ENCODE data around the gene C2CD2.
"Not testable (repeated sequence)": the region's sequence is repeated elsewhere in the genome, so short reads cannot be mapped to it uniquely, and the experiment has no call there.

C2CD2 gene

DNA sequence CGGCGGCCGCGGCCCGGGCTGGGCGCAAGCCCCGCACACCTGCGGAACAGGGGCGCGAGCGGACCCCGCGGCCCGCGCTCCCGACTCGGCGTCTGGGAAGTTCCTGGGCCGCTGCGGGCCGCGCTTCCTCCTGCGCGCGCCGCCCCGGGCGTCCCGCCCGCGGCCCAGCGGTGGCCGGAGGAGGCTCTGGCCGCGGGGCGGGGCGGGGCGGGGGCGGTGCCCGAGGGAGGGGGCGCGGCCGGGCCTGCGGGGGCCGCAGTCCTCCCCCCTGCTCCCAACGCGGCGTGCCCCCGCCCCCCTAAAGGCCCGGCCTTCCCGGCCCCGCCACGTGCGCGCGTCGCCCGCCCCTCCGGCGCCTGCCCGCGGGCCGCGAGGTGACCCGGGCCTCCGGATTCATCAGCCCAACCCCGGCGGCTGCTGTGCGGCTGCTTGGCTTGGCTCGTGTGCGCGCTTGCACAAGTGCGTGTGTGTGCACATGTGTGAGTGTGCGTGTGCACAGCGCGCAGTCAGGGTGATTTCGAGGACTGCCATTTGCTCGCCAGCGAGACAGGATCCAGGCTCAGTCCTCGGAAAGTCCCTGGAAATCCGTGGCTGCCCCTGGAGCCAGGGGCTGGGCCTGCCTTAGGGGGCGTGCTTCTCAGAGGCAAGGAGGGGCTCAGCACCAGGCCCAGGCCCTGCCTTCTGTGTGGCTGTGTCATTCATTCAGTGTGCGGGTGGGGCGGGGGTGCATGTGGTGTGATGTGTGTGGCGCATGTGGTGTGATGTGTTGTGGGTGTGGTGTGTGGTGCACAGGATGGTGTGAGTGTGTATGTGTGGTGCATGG, at the start of gene C2CD2:
C2CD2 (minus strand) TSS at position 188 of the 823 bp plus-strand sequence. CDS start 370 bp downstream, outside the sequence.
- in situ Hi-C loops (cut with HindIII; ENCODE audit: low sequenced_read_pairs): no loop called here

DNA sequence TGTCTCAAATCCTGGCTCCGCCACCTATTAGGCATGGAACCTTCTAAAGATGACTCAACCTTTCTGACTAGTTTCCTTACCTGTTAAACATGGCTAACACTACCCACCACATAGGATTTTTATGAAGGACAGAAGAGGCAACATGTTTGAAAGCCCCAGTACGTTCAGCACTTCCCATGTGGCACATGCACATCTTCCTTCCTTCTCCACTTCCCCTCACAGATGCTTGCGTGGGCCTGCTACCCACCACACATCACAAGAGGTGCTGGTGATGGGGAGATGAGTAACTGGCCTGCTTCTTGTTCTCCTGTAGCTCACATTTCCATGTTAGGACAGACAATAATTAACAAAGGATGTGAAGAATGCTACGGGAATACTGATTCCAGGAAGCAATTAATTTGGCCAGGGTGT, 49.2 kb upstream of the C2CD2 start:
- in situ Hi-C loops (cut with HindIII; ENCODE audit: low sequenced_read_pairs): no loop called here

DNA sequence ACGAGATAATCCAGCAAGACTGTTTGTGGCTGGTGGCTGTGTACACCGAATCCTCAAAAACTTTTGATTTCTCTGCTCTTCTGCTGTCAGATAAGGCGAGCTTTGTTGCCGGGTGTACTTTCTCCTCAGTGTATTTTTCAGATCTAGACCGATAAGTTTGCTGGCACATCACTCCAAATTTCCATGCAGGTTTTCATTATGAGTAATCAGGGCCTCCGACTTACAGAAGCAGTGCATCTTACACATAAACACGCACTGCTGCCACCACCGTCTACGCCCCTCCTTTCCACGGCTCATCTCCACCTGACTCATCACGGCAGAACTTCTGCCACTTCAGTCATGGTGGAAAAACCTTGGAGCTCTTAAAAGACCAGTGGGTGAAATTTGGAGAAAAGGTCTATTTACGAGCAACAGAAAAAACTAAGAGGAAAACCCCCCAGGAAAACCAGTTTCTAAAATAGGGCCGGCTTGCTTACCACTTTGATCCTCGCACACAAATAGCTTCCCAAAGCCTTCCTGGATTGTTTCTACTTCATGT, 48.7 kb upstream of the C2CD2 start:
- in situ Hi-C loops (cut with HindIII; ENCODE audit: low sequenced_read_pairs): no loop called here

DNA sequence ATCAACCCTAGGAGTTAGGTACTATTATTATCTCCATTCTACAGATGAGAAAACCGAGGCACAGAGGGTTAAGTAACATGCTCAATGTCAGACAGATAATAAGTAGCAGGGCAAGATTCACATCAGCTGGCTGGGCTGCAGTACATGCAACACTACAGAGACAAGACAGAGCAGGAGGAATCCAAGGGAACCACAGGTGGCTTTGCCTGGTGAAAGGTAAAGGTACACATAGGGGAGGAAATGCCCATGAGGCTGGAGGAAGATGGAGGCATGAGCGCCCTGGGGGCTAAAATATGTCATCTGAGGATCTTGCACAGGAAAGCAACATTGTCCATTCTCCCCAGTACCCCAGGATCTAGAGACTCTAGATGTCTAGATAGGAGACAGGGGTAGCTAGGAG, 48.0 kb upstream of the C2CD2 start:
- in situ Hi-C loops (cut with HindIII; ENCODE audit: low sequenced_read_pairs): no loop called here

DNA sequence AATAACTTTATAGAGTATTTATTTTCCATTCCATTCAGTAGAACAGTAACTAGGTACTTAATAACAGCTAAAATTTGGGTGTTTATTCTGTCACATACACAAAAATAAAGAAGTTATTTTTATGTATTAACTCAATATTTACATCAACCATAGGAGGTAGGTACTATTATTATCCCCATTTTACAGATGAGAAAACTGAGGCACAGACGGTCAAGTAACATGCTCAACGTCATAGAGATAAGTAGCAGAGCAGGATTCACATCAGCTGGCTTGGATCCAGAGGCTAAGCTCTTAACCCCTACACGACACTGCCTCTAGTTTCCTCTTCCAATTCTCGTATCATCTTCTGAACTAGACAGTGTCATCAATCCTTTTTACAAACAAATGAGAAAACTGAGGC, 47.1 kb upstream of the C2CD2 start:
- in situ Hi-C loops (cut with HindIII; ENCODE audit: low sequenced_read_pairs): no loop called here

DNA sequence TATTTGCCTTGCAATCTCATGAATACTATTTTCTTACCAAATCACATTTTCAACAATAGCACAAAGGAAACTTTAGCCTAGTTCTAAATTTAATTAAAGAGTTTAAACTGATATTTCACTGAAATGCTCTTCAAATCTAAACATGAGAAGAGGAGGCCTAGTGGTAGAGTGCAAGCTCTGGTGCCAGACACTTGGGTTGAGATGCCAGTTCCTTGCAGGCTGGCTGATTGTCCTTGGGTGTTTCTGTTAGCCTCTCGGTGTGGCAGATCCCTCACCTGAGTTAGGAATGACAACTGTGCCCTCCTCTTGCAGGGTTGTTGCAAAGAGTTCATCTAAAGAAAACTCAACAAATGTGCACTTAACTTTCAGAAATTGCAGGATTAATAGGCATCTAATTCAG, 43.8 kb upstream of the C2CD2 start:
- in situ Hi-C loops (cut with HindIII; ENCODE audit: low sequenced_read_pairs): no loop called here

DNA sequence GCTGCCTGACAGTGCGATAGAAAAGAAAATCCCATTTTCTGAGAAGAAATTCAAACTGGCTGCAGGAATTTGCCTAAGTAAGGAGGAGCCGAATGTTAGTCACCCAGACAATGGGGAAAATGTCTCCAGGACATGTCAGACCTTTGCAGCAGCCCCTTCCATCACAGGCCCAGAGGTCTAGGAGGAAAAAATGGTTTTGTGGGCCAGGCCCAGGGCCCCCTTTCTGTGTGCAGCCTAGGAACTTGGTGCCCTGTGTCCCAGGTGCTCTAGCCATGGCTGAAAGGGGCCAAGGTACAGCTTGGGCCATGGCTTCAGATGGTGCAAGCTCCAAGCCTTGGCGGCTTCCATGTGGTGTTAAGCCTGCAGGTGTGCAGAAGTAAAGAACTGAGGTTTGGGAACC, 41.8 kb upstream of the C2CD2 start:
- in situ Hi-C loops (cut with HindIII; ENCODE audit: low sequenced_read_pairs): no loop called here

DNA sequence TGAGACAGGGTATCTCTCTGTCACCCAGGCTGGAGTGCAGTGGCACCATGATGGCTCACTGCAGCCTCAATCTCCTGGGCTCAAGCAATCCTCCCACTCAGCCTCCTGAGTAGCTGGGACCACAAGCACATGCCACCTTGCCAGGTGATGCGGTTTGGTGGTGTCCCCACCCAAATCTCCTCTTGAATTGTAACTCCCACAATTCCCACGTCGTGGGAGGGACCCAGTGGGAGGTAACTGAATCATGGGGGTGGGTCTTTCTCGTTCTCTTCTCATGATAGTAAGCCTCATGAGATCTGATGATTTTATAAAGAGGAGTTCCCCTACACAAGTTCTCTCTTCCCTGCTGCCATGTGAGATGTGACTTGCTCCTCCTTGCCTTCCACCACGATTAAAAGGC, 40.8 kb upstream of the C2CD2 start:
- in situ Hi-C loops (cut with HindIII; ENCODE audit: low sequenced_read_pairs): not testable (repeated sequence)

DNA sequence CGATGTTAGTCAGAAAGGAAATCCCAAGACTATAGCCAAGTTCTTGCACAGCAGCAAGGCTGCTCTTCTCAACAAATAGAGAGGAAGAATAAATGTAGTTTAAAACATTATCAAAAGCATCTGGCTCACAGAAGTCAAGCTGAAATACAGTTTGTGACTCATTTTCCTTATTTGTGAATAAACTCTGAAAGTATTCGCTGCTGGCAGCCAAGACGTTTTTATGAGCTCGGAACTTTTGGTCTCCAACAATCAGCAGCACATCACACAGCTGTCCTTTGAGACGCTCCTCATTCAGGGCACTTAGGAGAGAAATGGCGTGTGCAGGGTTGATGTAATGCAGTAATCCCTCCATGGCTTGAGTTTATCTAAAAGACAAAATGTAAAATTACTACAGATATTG, 39.9 kb upstream of the C2CD2 start:
- in situ Hi-C loops (cut with HindIII; ENCODE audit: low sequenced_read_pairs): no loop called here

DNA sequence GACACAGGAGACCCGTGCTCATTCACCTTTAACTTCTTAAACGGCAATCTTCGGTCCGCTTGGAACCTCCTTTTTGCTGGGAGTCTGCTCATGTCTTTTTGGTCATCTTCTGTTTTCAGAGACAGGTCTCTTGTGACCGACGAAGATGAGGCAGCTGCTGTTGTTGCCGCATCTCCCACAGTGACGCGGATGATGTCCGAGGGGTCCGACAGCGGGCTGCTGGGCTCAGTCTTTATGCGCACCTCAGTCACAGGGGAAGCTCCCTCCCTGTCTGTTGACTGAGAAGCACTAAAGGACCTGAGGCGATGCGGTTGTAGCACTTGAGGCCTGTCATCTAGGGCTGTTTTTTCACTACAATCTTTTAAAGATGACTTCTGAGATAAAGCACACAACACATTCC, 38.8 kb upstream of the C2CD2 start:
- in situ Hi-C loops (cut with HindIII; ENCODE audit: low sequenced_read_pairs): no loop called here

DNA sequence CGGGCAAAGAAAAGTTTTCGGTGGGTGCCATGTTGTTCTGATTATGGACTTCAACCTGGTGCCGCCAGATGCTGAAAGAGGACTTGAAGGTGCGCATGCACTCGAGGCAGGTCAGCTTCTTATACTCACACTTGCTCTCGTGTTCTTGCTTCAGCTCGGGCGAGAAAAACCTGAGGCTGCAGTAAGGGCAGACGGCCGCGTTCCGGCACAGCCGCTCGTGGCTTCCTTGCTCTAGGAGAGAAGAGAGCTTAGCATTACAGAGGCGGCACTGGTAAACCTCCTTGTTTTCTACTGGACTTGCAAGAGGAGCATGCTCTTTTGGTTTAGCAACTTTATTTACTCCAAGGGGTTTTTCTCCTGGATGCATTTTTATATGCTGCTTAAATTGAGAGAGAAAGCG, 37.8 kb upstream of the C2CD2 start:
- in situ Hi-C loops (cut with HindIII; ENCODE audit: low sequenced_read_pairs): no loop called here

DNA sequence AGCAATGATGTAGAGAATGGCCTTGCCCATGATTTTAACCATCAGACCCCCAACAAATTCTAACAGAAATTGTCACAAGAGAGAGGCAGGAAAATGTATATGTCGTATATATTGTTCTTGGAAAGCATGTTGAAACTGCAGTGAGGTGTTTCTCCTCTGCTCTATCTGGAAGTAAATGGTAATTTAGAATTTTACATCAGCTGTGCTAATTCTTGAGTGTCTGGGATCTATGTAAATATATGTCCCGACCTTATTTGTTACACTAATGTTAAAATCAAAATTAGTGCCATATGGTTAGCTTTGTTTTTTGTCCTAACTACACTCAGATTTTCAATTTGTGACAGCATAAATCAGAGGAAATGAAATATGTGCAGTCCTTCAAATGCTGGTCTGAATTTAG, 35.9 kb upstream of the C2CD2 start:
- in situ Hi-C loops (cut with HindIII; ENCODE audit: low sequenced_read_pairs): no loop called here

DNA sequence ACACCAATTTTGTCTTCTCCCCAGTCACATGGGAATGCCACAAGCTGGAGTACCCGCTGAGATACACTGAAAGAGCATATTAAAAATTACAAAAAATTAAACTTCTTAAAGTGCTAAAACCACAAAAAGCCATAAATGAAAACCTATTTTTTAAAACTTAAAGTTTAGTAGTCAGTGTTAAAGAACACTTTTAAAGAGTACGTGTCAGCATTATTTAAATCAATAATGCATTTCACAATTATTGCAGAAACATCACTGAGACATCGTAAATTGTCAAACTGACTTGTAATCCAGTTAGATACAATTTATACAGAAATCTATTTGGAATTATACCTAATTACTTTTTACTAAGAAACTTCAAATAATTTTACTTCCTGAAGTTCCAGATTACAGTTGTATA, 33.5 kb upstream of the C2CD2 start:
- in situ Hi-C loops (cut with HindIII; ENCODE audit: low sequenced_read_pairs): no loop called here

DNA sequence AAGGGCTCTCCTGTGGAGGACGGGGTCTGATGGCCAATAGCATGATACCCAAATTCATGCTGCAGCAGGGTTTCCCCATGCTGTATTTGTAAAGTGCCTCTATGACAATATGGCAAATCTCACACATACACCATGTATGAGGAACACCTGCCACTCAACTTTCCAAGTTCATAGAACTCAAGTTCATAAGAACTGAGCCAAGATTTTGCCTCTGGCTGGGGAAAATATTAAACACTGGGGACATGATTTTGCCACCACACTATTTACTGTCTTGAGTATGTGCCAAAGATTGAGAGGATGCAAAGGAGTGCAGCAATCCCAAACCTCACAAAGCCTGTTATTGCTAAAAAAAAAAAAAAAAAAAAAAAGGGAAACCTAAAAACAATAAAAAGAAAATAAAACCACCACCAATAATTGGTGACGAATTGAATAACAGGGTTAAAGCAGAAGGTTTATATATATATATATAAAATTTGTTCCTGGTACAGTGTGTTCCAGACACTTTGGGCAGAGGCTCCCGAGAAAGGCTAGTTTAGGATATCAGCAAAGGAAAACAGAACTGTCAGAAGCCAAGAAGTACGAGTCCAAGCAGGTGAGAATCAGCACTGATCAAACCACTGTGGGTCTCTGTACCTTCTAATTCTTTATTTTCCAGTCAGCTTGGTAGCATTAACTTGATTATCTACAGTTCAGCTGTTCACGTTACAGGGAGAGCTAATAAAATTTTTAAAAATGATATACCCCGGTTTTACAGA, 32.0 kb upstream of the C2CD2 start:
- in situ Hi-C loops (cut with HindIII; ENCODE audit: low sequenced_read_pairs): no loop called here

DNA sequence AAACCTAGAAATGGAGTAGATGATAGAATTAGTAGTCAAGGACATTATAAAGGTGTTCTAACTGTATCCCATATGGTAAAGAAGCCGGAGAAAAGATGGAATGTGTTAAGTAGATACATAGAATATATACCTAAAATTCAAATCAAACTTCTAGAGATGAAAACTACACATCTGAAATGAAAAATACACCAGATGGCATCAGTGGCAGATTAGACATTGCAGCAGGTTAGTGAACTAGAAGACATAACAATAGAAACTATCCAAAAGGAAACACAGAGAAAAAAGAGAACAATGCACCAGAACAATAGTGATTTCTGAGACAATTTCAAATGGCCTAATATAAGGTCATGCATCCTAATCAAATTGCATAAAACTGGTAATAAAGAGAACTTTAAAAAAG, 29.4 kb upstream of the C2CD2 start:
- in situ Hi-C loops (cut with HindIII; ENCODE audit: low sequenced_read_pairs): no loop called here

DNA sequence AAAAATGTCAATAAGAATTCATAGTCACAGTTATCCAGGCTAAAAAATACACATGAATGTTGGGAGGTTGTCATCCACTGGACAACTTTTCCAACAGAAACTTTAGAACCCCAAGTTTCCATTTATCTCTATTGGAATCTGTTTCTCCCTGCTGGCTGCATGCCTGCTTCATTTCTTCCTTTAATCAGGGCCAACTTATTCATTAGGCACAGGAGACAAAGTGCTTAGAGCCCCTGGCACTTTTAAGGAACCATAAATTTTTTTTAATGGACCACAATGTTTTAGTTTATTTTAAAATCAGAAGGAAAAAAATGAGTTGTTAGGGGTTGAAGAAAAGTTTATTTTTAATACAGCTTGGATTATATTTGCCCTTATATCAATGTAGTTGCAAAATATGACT, 26.7 kb upstream of the C2CD2 start:
- in situ Hi-C loops (cut with HindIII; ENCODE audit: low sequenced_read_pairs): no loop called here

DNA sequence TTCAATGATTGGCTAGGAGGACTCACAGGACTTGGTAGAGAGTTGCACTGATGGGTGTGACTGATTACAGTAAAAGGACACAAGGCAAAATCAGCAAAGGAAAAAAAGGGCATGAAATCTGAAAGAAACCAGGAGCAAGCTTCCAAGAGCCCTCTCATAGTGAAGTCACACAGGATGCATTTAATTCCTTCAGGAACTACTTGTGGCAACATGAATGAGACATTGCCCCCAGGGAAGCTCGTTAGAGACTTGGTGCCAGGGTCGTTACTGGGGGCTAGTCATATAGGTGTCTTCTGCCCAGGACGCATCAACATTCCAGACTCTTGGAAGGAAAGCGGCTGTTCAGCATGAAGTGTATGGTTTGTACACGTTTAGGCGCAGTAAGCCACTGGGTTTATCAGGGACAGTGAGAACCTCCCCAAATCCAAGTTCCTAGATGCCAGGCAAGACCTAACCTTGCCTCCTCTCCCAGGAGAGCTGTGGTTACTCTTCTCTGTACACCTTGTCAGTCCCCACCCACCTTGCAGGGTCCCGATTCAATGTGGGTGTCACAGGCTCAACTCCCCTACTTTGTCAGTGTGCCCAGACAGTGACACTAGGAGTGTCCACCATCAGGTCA, 26.0 kb upstream of the C2CD2 start:
- in situ Hi-C loops (cut with HindIII; ENCODE audit: low sequenced_read_pairs): no loop called here

DNA sequence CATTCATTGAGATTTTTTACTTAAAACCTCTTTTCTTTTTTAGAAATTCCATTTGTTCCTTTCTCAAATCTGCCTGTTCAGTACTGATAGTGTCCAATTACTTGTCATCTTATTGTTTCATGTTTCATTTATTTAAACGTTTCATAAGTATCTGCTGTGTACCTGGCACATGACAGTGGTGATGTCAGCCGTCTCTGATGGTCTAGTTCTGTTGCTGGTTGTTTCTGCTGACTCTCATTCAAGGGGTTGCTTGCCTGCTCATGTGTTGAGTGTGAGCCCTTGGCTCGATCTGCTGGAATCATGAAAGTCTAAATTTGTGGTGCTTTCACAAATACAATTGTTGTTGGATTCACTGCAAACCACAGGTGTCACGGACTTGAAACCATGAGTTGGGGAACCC, 25.5 kb upstream of the C2CD2 start:
- in situ Hi-C loops (cut with HindIII; ENCODE audit: low sequenced_read_pairs): no loop called here

DNA sequence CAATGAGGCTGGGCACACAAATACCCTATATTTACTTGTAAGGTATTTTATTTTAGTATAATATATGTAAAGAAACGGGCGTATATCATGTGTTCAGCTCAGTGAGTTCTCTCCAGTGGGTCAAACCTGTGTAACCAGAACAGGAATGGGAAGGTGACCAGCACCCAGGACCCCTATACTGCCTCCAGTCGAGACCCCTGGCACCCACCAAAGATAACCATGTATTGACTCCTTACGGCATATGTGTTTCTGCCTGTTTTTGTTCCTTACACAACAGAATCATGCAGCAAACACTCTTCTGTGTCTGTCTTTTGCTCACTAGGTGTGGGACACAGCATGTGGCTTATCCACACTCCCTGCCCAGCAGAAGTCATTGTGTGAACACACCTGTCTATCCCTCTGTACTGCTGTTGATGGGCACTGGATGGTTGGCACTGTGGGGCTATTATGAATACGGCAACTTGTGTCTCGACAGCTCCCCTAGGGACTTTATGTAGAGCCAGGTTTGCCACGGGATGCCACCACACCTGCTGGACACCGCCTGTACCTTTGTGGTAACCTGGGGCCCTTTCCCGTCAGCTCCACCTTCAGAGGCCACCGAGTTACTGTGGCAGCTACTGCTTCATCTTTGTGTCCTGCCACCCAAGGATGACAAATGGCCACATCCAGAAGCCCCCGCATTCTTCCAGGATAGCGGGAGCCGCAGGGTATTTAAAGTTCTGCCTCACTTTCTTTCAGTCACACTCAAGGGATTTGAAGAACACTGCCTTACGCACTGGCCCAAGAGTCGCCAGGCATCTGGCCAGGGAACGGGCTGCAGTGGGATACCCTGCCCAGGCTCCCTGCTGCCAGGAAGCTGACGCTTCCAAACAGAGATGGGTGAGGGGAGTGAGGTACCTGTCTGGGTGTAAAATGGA, 23.5 kb upstream of the C2CD2 start:
- in situ Hi-C loops (cut with HindIII; ENCODE audit: low sequenced_read_pairs): no loop called here

DNA sequence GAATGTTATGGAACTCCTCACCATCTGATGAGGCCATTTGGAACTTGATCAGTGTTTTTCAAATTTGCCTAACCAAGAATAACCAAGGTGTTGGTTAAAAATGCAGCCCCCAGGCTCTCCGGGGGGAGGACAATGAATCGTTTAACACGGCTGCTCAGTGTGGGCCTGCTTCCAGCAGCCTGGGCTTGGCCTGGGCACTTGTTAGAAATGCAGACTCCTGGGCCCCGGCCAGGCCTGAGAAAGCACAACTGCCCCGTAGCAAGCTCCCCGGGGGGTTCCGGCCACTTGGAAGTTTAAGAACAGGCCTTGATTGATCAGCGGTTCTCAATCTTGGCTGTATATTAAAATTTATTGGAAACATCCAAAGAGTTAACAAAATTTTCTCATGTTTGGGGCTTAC, 22.8 kb upstream of the C2CD2 start:
- in situ Hi-C loops (cut with HindIII; ENCODE audit: low sequenced_read_pairs): no loop called here

All from DLD1 (cell line).